Retinal pigment epithelial cell (primary cell): ENCODE measurements around the gene PRRX2.
"Not testable (repeated sequence)": the region's sequence is repeated elsewhere in the genome, so short reads cannot be mapped to it uniquely, and the experiment has no call there.

Experiments used
- DNase-seq: peaks from one replicate; pipeline ENCODE4 v3.0.0-alpha.2; 2010; ENCODE audit warnings: low read depth
- H3K4me3 ChIP-seq: 2 replicates; pipeline ENCODE4 v1.5.1; 2011; ENCODE audit warnings: mild to moderate bottlenecking, low read length, control low read depth, moderate library complexity
- CTCF ChIP-seq: conservative IDR thresholded peaks from 2 replicates; pipeline ENCODE4 v1.5.1; 2011; ENCODE audit warnings: low read depth, low read length, control low read depth, inconsistent platforms

PRRX2 gene

GRCh38 chr9:129759319-129759718, 93.9 kb downstream of the PRRX2 start:
- H3K4me3 ChIP-seq: no peak overlapping the region
- DNase-seq: no peak
- TF ChIP-seq CTCF: no peak

- no peak overlapping the region for H3K4me3 ChIP-seq
- DNase-seq: no peak
- no peak for TF ChIP-seq CTCF
Observed at GRCh38 chr9:129759804-129760502, 94.5 kb downstream of the PRRX2 start.

GRCh38 chr9:129760784-129761183, 95.3 kb downstream of the PRRX2 start:
- DNase-seq, H3K4me3 ChIP-seq: not testable (repeated sequence)

GRCh38 chr9:129761293-129761900, 96.0 kb downstream of the PRRX2 start:
- no peak for TF ChIP-seq CTCF
- H3K4me3 ChIP-seq: no peak overlapping the region
- DNase-seq: no peak

- no peak for DNase-seq
- TF ChIP-seq CTCF: no peak
- no peak overlapping the region for H3K4me3 ChIP-seq
Observed at GRCh38 chr9:129761901-129762369, 96.5 kb downstream of the PRRX2 start.

GRCh38 chr9:129762370-129762984, 97.0 kb downstream of the PRRX2 start:
- not testable (repeated sequence) for DNase-seq, H3K4me3 ChIP-seq

GRCh38 chr9:129762985-129763926, 97.8 kb downstream of the PRRX2 start:
- no peak for TF ChIP-seq CTCF
- no peak overlapping the region for H3K4me3 ChIP-seq
- DNase-seq: no peak
